CD4-positive, alpha-beta T cell (primary cell): ENCODE measurements around the gene UNC13A. TPM values are rescaled to one million over a fixed set of nuclear protein-coding genes. Genes with fewer than 3 reads are reported as not detected.

Experiments
- ATAC-seq: fragments of 200-7000 bp; cut with Tn5 transposase; one replicate; pipeline ENCODE4 v1.10.0; 2022; ENCODE audit warnings: mild to moderate bottlenecking; ENCODE audit not compliant: poor library complexity
- CTCF ChIA-PET: fragments of 350-600 bp; sonication (Branson Sonifier 250); formaldehyde crosslinking; loops from one replicate; lab custom pipeline; 2021; ENCODE audit warnings: antibody characterized with exemption, inconsistent platforms; lab: Charles Lee
- POLR2A ChIA-PET: fragments of 350-600 bp; sonication (Branson Sonifier 250); formaldehyde crosslinking; loops from one replicate; lab custom pipeline; 2021; ENCODE audit warnings: antibody characterized with exemption, inconsistent platforms; lab: Charles Lee
- DNase-seq, 14 experiments: peaks; one replicate each; pipeline ENCODE4 v3.0.0-alpha.2; 2013 to 2020; ENCODE audit warnings: mixed read lengths in 2 of 14
- H3K27ac ChIP-seq, 2 donors: one replicate each; pipeline versions ENCODE4 v1.5.1 to v1.7.0; 2013; ENCODE audit warnings: low read length in 2 of 2, low read depth in 1 of 2, mild to moderate bottlenecking in 1 of 2
- H3K27me3 ChIP-seq, 2 experiments: 1 replicate in 1 of 2; 2 replicates in 1 of 2; pipeline versions ENCODE4 v1.6.1 to v1.7.0; 2013; ENCODE audit warnings: low read length in 2 of 2, control low read depth in 1 of 2, mild to moderate bottlenecking in 1 of 2, moderate library complexity in 1 of 2; ENCODE audit not compliant: insufficient read depth in 2 of 2, control insufficient read depth in 1 of 2
- H3K36me3 ChIP-seq: one replicate; pipeline ENCODE4 v1.6.1; 2013; ENCODE audit warnings: low read length, control low read depth; ENCODE audit not compliant: insufficient read depth
- H3K4me1 ChIP-seq: one replicate; pipeline ENCODE4 v1.6.1; 2013; ENCODE audit warnings: low read length, control low read depth; ENCODE audit not compliant: insufficient read depth
- H3K4me3 ChIP-seq: one replicate; pipeline ENCODE4 v1.5.1; 2013; ENCODE audit warnings: mild to moderate bottlenecking, low read length, moderate library complexity
- H3K9me3 ChIP-seq, 2 experiments: 1 replicate in 1 of 2; 2 replicates in 1 of 2; pipeline versions ENCODE4 v1.6.1 to v1.7.0; 2013; ENCODE audit warnings: low read length in 2 of 2, mild to moderate bottlenecking in 2 of 2, control low read depth in 1 of 2, moderate library complexity in 1 of 2; ENCODE audit not compliant: control insufficient read depth in 1 of 2, insufficient read depth in 1 of 2
- H3K27ac Mint-ChIP-seq: one replicate; pipeline ENCODE4 v1.8.0; 2020; ENCODE audit warnings: mixed read lengths
- H3K27me3 Mint-ChIP-seq: one replicate; pipeline ENCODE4 v1.8.0; 2021; ENCODE audit warnings: mixed read lengths
- H3K36me3 Mint-ChIP-seq: one replicate; pipeline ENCODE4 v1.8.0; 2021; ENCODE audit warnings: low read depth, mixed read lengths
- H3K4me1 Mint-ChIP-seq: one replicate; pipeline ENCODE4 v1.8.0; 2021; ENCODE audit warnings: low read depth, mixed read lengths
- H3K4me3 Mint-ChIP-seq: one replicate; pipeline ENCODE4 v1.8.0; 2020; ENCODE audit warnings: mild to moderate bottlenecking, mixed read lengths
- H3K9me3 Mint-ChIP-seq: one replicate; pipeline ENCODE4 v1.8.0; 2020; ENCODE audit warnings: mixed read lengths
- CTCF ChIP-seq: fragments of 200-600 bp; IDR thresholded peaks from one replicate; pipeline ENCODE4 v1.8.0; 2022; ENCODE audit warnings: antibody characterized with exemption, mild to moderate bottlenecking
- intact Hi-C, 2 experiments: fragments of 100-400 bp; cut with DNase I in 1 of 2; cut with micrococcal nuclease in 1 of 2; formaldehyde crosslinking; loops; one replicate each; pipeline versions ENCODE4 v1.15.1 to v1.9.0; 2023 to 2025; cut with DNase I, micrococcal nuclease
- total RNA-seq, 174 experiments: library from RNA in 2 of 174; stranded (reverse) in 2 of 174; gene quantifications; one replicate each; pipeline ENCODE4 v1.2.3 and lab custom pipeline; 2021 to 2026

UNC13A gene
- total RNA-seq, 2 experiments from 2014 or later, result 0.11 to 0.14 TPM

GRCh38 chr19:17620696-17621095 lies 67.5 kb downstream of the UNC13A start:
- H3K9me3 Mint-ChIP-seq, result no peaks in the 10 kb centered on the region
- intact Hi-C loops, result no loop called here
- Histone ChIP-seq H3K27ac (no peak overlapping the region), H3K9me3 (peaks cover 0 to 14% of the 10 kb centered on the region in 2 experiments), H3K27me3 (peaks cover 37 to 38% of the 10 kb centered on the region in 2 experiments), H3K36me3 (no peaks in the 10 kb centered on the region), H3K4me3 (no peak overlapping the region), H3K4me1 (peaks cover 9% of the 10 kb centered on the region)
- H3K27me3 Mint-ChIP-seq, result peaks cover 45% of the 10 kb centered on the region
- no peaks in the 10 kb centered on the region for H3K36me3 Mint-ChIP-seq
- peaks cover 4% of the 10 kb centered on the region for H3K4me1 Mint-ChIP-seq
- CTCF ChIA-PET, result no interaction called here
- POLR2A ChIA-PET, result no interaction called here
- no peak for ATAC-seq
- H3K27ac Mint-ChIP-seq, result no peak overlapping the region
- no peak for TF ChIP-seq CTCF
- no peak overlapping the region for H3K4me3 Mint-ChIP-seq
- DNase-seq, result no peak

GRCh38 chr19:17618936-17619335 lies 69.2 kb downstream of the UNC13A start:
- no peak for ATAC-seq
- peaks cover 47% of the 10 kb centered on the region for H3K27me3 Mint-ChIP-seq
- CTCF ChIA-PET, result no interaction called here

GRCh38 chr19:17618281-17618903 lies 69.8 kb downstream of the UNC13A start:
- no peak overlapping the region for H3K27ac Mint-ChIP-seq
- Histone ChIP-seq H3K4me3 (no peak overlapping the region), H3K36me3 (no peaks in the 10 kb centered on the region), H3K27me3 (peaks cover 46% of the 10 kb centered on the region in 2 experiments), H3K4me1 (peaks cover 9% of the 10 kb centered on the region), H3K9me3 (peaks cover 0 to 14% of the 10 kb centered on the region in 2 experiments), H3K27ac (no peak overlapping the region)
- CTCF ChIA-PET, result no interaction called here
- no peaks in the 10 kb centered on the region for H3K9me3 Mint-ChIP-seq
- H3K36me3 Mint-ChIP-seq, result no peaks in the 10 kb centered on the region
- H3K27me3 Mint-ChIP-seq, result peaks cover 49% of the 10 kb centered on the region
- DNase-seq (no peak), ATAC-seq (no peak)
- H3K4me1 Mint-ChIP-seq, result peaks cover 4% of the 10 kb centered on the region
- TF ChIP-seq CTCF, result no peak
- H3K4me3 Mint-ChIP-seq, result no peak overlapping the region
- intact Hi-C loops, result no loop called here
- POLR2A ChIA-PET, result interaction anchor here (0.6 kb wide), 1 partner anchor 1746 kb away, joined by 3 read pairs; no protein-coding TSS in a partner anchor

More at GRCh38 chr19:17618936-17619335, 69.2 kb downstream of the UNC13A start:
- no peaks in the 10 kb centered on the region for H3K36me3 Mint-ChIP-seq
- intact Hi-C loops, result no loop called here
- Histone ChIP-seq H3K36me3 (no peaks in the 10 kb centered on the region), H3K4me3 (no peak overlapping the region), H3K9me3 (peaks cover 0 to 14% of the 10 kb centered on the region in 2 experiments), H3K4me1 (peaks cover 9% of the 10 kb centered on the region), H3K27me3 (peaks cover 46% of the 10 kb centered on the region in 2 experiments), H3K27ac (no peak overlapping the region)
- H3K9me3 Mint-ChIP-seq, result no peaks in the 10 kb centered on the region
- DNase-seq, result no peak
- no peak for TF ChIP-seq CTCF
- POLR2A ChIA-PET, result interaction anchor here (0.5 kb wide), 1 partner anchor 109 kb away, joined by 3 read pairs; no protein-coding TSS in a partner anchor
- H3K4me1 Mint-ChIP-seq, result peaks cover 4% of the 10 kb centered on the region
- no peak overlapping the region for H3K4me3 Mint-ChIP-seq
- H3K27ac Mint-ChIP-seq, result no peak overlapping the region
